HG03175 (cell line): ENCODE data around the gene RPL29.

Experiments used
- ATAC-seq: cut with Tn5 transposase; IDR thresholded peaks from one replicate; pipeline ENCODE4 v1.9.1; 2021; ENCODE audit warnings: mild to moderate bottlenecking, moderate library complexity; ENCODE audit not compliant: unreplicated experiment

Gene RPL29

DNA sequence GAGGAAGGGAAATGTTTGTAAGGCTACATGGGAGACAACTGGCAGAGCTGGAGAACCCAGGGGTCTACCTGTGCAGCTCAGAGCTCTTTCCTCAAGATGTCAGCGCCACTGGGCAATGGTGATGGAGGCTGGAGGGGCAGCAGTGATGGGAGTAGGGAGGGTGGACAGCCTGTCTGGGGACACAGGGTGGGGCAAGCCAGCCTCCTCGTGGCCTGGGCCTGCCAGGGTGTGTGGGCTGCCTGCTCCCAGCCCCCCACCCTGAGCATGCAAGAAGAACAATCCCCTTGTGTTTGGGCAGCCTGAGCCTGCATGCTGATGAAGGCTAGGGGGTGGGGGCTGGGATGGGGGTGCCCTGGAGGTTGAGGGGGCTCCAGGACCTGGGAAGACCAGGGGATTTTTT is 29.7 kb downstream of the RPL29 start:
- no peak for ATAC-seq

DNA sequence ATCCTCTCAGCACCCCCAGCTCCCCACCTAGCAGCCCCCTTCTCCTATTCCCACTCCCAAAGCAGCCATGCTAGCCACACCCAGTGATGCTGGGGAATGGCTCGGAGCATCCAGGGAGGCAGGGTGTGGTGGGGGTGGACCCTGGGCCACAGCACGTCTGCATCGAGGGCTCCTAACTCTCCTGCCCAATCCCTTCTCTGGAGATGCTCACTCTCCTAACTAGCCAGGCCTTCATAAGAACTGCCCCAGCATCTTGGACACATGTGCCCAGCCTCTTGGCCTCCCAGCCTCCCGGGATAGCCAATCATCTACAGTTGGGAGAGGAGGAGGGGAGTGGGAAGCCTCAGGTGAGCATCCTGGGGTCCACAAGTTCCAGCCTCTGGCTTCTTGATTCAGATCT is 31.2 kb downstream of the RPL29 start:
- ATAC-seq: no peak

DNA sequence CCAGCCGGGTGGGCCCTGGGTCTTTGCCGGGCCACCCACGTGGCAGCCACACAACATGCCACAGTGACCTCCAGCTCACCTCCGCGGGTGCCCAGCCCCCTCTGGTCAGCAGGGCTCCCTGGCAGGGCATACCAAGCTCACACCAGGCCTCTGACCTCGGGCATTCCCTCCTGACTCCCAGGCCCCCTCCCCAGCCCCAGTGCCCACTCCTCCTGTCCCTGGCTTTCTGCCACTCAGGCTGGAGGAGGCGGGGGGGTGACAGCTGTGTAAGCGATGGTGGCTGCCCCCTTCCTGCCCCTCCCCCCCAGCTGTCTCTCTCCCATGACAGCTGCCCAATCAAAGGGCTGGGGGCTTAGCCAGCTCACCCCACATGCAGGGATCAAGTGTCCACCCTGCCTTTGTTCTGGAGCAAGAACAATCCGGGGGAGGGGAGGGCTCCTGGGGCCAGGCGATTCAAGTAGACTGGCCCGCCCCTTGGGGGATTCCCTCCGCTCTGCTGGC is 31.7 kb downstream of the RPL29 start:
- no peak for ATAC-seq

DNA sequence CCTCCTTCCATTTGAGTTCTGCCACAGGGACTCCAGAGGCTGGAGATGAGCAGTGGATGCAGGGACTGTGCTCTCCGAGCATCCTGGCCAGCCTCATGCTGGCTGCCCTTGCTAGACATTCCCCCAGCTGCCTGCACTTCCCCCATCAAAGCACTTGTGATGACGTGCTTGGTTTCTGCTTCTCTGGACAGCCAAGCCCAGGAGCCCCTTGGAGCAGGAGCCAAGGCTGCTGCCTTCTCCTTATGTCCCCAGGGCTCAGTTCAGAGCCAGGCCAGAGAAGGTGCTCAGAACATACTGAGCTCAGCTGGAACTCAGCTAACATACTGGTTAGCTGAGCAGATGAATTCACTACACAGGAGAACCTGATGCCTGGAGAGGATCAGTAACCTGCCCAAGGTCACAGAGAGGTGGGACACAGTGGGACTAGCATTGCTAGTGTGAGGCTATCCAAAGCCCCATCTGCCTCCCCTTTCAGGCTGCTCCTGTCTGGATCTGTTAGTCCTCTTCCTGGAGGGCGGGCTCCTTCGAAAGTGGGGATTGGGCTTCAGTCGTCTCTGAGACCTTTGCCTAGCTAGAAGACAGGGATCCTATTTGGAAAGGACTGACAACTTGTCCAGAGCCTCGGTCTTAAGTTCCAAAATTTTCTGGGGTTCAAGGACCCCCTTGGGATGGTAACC is 32.7 kb downstream of the RPL29 start:
- no peak for ATAC-seq

DNA sequence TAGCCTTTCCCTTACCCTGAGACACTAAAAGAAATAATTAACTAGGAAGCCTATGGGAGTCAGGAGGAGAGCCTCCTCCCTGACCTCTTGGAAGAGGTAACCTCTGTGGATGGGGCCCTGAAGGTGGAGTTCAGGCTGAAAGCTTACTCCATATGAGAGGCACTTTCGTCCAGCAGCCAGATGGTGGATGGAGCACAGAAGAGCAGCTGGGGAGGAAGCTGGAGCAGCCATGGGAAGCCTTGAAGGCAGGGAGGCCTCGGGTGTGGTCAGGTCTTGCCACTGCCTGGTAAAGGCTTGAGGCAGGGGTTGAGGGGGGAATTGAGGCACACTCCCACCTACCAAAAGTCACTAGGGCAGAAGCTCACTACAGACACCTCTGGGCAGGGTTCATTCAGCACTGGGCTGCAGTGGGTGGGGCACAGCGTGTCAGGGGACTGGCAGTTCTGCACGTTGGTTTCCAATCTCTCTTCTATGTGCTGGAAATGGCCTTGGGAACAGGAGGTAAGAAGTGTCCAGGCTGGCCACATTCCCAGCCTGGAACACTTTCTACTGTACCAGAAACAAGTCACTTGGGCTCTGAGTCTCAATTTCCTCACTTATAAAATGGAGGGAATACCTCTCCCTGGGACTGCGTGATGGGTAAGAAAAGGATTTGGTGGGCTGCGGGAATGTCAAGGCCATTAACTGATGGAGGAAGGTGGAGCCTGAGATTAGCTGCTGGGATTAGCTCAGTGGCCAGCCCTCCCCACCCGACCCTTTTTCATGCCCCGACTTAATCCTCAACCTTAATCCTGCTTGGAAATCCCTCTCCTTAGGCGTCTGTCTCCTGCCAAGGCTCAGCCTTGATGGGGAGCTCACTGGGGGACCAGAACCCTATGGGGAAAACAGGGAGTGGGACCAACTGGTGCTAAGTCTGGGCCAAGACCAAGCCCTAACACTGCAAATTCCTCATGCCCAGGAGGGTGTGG is 33.8 kb downstream of the RPL29 start:
- ATAC-seq: no peak

DNA sequence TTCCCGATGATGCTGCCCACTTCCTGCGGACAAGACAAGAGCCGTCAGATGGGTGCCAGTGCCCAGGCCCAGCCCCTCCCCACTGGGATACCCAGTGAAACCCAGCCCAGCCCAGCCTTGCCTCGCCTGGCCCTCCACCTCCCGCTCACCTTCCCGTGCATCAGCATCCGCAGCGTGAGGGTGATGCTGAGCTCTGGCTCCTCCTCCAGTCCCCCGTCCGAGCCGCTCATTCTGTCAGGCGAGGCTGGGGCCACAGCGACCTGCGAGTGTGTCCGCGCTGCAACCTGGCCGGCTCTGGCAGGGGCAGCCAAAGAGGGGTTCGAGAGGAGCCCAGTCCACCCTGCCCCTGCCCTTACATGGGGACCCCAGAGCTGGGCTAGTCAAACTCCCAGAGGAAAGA is 34.7 kb downstream of the RPL29 start:
- no peak for ATAC-seq

DNA sequence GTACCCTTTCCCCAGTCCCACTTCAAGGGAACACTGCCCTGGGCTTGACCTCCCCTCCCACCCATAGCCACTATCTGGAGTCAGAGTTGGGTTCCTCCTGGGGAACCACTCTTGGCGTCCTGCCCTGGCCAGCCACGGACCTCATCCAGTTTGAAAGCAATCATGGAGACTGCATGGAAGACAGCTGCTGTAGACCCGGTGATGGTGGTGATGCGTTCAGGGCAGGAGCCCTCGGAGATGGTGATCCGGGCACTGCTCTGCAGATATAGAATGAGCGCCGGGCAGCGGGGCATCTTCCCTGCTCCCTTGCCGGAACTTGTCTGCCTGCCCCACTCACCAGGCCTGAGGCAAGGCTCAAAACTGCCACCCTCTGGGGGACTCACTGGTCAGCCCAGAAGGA is 35.3 kb downstream of the RPL29 start:
- no peak for ATAC-seq

DNA sequence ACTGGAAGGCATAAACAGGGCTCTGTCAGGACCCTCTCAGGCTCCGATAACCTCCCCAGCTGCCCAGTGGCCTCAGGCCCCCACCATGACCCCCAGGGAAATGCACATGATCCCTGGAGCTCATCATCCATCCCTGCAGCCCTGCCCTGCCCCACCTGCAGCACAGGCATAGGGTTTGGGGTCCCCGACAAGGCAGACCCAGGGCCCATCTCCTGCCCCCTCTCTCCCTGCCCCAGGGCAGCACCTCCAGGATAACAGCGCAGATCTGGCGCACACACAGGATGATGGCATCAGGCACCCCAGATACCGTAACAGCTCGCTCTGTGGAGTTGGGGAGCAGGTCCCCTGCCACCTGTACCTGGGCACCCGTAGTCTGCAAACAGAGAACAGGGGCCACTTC is 36.0 kb downstream of the RPL29 start:
- no peak for ATAC-seq

DNA sequence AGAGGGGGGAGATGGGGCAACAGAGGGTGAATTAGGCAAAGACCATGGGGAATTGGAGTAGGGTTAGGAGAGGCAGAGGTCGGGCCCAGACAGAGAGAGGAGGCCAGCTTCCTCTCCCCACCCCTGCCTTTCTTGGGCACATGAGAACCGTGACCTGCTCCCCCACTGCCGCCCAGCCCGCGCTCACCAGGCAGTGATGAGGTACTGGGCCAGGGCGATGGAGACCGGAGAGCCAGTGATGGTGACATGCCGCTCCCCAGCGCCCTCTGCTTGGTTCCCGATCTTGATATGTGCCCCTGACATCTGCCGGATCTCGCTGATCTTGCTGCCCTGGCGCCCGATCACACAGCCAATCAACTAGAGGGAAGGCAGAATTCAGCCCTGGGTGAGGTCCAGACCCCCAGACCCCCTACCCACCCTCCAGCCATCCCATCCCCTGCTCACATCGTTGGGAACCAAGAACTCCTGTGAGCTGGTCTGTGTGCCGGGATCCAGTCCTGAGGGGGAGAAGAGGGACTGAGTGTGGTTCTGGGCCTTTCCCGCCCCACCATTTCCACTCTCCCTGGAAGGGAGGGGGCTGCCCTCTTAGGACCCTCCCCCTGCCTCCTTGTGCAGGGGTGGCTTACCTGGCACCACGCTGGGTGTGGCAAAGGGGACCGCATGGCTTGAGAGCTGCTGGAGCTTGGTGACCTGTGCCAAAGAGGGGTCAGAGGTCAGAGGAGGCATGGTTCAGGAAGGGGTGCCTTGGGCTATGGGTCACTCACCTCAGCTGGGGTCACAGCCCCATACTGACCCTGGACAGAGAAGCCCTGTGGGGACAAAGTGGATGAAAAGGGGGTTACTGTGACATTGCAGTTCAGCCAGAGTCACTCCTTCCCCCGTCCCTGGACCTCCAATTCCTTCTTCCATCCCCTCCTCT is 36.8 kb downstream of the RPL29 start:
- no peak for ATAC-seq

DNA sequence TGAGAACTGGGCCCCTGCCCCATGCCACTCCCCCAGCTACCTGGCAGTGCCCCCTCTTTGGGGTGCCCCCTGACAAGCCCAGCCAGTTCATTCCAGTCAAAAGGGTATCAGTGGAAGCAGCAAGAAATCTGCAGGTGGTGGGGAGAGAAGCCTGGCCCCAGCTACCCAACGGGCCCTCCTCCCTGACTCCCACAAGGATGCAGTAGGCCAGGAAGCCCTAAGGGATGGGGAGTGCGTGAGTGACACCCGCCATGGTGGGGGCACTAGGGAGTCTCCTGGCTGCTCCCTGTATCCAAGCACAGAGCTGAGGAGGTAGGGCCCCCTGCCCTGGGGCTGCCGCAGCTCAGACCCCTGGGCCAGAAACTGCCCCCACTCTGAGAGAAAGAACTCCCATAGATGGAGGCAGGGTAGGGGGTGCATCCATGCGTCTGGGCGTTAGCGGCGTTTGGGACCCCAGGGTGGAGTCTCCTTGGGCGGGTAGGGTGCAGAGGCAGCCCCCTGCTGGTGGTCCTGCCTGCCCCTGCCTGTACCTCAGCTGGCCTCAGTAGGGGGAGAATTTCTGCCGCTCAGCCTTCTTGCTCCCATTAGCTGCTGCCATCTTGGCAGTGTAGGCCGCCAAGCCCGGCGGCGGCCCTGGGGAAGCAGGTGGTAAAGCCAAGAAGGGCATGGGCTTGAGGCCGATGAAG is 38.0 kb downstream of the RPL29 start:
- no peak for ATAC-seq

DNA sequence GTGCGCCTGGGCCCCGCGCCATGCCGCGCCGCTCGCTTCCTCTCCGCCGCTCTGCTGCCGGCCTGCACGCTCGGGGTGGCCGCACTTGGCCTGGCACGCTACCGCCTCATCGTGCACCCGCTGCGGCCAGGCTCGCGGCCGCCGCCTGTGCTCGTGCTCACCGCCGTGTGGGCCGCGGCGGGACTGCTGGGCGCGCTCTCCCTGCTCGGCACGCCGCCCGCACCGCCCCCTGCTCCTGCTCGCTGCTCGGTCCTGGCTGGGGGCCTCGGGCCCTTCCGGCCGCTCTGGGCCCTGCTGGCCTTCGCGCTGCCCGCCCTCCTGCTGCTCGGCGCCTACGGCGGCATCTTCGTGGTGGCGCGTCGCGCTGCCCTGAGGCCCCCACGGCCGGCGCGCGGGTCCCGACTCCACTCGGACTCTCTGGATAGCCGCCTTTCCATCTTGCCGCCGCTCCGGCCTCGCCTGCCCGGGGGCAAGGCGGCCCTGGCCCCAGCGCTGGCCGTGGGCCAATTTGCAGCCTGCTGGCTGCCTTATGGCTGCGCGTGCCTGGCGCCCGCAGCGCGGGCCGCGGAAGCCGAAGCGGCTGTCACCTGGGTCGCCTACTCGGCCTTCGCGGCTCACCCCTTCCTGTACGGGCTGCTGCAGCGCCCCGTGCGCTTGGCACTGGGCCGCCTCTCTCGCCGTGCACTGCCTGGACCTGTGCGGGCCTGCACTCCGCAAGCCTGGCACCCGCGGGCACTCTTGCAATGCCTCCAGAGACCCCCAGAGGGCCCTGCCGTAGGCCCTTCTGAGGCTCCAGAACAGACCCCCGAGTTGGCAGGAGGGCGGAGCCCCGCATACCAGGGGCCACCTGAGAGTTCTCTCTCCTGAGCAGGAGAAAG is 39.6 kb downstream of the RPL29 start:
- no peak for ATAC-seq

DNA sequence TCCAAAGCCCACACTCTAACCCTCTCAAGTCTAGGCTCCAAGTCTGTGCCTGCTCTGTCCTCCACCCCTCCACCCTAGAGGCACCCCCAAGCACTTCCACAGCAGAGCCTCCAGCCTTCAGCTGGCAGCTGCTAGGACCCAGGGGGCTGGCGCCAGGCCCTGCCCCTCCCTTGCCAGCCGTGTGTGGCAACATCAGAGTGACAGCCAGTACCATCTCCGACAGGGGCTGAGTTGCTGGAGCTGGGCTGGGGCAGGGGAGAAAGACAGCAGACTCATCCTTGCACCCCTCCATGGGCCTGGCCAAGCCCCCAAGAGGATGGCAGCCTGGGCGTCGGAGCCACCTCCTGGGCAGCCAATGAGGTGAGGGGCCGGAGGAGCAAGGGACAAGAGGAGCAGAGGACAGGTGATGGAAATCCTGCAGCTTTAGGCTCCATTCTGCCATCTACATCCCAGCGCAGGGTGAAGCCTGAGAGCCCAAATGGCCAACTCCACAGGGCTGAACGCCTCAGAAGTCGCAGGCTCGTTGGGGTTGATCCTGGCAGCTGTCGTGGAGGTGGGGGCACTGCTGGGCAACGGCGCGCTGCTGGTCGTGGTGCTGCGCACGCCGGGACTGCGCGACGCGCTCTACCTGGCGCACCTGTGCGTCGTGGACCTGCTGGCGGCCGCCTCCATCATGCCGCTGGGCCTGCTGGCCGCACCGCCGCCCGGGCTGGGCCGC is 40.4 kb downstream of the RPL29 start, which contains the start of gene GPR62:
Gene GPR62, plus strand, starts transcription at position 207 of the 718 bp plus-strand sequence. Its CDS starts 272 bp downstream, at position 479.
- ATAC-seq: no peak

DNA sequence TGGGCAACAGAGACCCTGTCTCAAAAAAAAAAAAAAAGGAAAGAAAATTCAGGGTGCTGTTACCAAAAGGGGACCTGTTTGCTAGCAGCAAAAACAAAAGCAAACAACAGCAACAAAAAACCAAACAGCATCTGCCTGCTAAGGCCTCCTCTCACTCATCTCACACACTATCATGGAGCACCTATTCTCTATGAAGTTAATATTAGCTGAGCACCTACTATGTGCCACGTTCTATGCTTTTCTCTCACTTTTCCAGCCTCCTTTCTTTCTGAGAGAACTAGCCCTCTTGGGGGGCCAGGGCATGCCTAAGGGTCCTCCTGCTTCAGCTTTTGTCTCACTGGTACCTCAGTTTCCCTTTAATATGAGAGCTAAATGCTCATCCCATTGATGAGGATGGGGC is 41.0 kb downstream of the RPL29 start:
- no peak for ATAC-seq

DNA sequence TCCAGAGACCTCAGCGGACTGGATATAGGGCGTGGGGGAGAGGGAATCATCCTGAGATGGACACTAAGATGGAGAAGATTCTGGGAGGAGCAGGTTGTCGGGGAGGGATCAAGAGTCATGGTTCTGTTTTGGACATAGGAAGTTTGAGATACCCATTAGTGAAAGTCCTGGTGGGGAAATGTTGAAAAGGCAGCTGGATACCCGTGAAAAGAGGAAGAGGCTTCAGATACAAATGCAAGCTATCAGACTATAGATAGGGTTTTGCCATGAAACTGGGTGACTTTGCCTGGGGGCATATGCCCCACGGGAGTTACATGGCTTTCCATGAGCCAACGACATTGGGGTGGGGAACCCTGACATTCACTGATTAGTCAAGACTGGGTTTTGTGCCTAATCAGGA is 41.6 kb downstream of the RPL29 start:
- ATAC-seq: no peak

DNA sequence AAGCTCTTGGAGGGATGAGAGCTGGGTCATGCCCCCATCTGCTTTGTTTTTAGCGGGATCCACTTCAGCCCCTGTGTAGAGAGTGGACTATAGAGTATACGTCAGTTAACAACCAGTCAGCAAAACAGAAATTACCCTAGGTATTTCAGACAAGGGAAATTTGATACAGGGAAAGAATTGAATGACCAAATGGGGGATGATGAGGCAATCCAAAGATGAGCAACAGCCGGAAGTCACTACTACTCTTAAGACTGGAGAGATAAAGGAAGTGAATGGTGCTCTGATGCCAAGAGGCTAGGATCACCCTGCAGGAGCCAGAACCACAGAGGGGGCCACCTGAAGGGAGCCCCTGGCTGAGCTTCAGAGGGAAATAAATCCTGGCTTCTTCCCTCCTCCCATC is 42.2 kb downstream of the RPL29 start:
- ATAC-seq: no peak

DNA sequence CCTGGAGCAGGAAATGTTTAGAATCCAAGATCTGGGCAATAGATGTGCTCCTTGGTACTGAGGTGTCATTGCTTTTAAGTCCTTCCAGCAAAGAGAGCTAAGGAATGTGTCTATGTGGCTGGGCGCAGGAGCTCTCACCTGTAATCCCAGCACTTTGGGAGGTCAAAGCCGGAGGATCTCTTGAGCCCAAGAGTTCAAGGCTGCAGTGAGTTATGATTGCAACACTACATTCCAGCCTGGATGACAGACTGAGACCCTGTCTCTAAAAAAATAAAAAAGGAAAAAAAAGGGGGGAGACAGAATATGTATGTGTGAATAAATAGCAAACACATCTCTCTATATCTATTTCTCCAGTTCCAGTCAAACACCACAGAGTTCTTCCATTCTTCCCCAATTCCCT is 44.8 kb downstream of the RPL29 start:
- no peak for ATAC-seq

DNA sequence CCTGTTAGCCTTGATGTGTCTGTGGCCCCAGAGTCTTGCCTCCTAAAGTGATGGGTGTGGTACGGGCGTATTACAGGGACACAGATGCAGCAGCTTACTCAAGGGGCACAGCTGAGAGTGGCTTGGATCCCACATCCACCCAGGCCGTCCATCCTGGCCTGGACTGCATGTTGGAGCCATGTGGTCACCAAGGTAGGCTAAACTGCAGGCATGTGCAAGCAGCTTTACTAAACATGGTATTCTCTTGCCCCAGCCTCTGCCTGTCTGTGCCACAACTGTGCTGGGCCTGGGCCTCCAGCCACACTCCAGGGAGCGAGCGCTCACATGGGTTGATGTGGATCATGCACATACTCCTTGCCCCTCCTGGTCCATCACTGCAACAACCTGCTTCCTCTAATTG is 46.6 kb downstream of the RPL29 start:
- ATAC-seq: no peak

DNA sequence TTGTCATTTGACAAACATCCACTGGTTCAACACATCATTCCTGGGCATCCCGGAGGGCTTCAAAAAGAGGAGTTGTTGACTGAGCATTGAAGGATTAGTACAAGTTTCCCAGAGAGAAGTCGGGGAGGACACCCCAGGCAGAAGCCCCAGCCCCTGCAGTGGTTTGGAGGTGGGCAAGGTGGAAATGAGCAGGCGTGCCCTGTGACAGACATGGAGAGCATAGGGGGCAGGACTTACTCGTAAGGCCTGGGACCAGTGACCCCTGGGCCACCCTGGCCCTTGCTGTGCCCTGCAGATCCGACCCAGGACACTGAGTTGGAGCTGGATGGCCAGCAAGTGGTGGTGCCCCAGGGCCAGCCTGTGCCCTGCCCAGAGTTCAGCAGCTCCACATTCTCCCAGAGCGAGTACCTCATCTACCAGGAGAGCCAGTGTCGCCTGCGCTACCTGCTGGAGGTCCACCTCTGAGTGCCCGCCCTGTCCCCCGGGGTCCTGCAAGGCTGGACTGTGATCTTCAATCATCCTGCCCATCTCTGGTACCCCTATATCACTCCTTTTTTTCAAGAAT is 47.6 kb downstream of the RPL29 start:
- ATAC-seq: no peak
